Fibroblast of lung (primary cell): ENCODE data around the gene UCN2. TPM values are rescaled to one million over a fixed set of nuclear protein-coding genes. Genes with fewer than 3 reads are reported as not detected.

ENCODE experiments used
- DNase-seq, 2 donors: peaks; one replicate each; pipeline versions ENCODE4 v3.0.0 to v3.0.0-alpha.2; 2010; ENCODE audit warnings: low read depth in 2 of 2
- H2AFZ ChIP-seq: 2 replicates; pipeline ENCODE4 v1.5.1; 2012; ENCODE audit warnings: low read length, control low read depth, inconsistent platforms
- H3K27ac ChIP-seq: 2 replicates; pipeline ENCODE4 v1.5.1; 2011; ENCODE audit warnings: low read length, control low read depth; ENCODE audit not compliant: insufficient read depth
- H3K27me3 ChIP-seq: 2 replicates; pipeline ENCODE4 v1.5.1; 2011; ENCODE audit warnings: mild to moderate bottlenecking, low read length; ENCODE audit not compliant: control insufficient read depth, insufficient read depth
- H3K36me3 ChIP-seq: 2 replicates; pipeline ENCODE4 v1.5.1; 2011; ENCODE audit warnings: low read length; ENCODE audit not compliant: control insufficient read depth, insufficient read depth
- H3K4me1 ChIP-seq: 2 replicates; pipeline ENCODE4 v1.5.1; 2011; ENCODE audit warnings: low read length; ENCODE audit not compliant: control insufficient read depth, insufficient read depth; ENCODE audit errors: extremely low read depth
- H3K4me2 ChIP-seq: 2 replicates; pipeline ENCODE4 v1.5.1; 2011; ENCODE audit warnings: low read length, control low read depth; ENCODE audit not compliant: insufficient read depth; ENCODE audit errors: extremely low read depth
- H3K4me3 ChIP-seq, 4 experiments: fragments of 200-600 bp in 1 of 4; sonication (generic) in 1 of 4; replicated peaks in 1 of 4; 2 replicates each; pipeline ENCODE4 v1.5.1; 2011 to 2016; ENCODE audit warnings: low read length in 4 of 4, low read depth in 3 of 4, mild to moderate bottlenecking in 3 of 4, control low read depth in 2 of 4, inconsistent platforms in 1 of 4, mixed read lengths in 1 of 4; ENCODE audit not compliant: insufficient read depth in 1 of 4; ENCODE audit errors: control extremely low read depth in 1 of 4
- H3K79me2 ChIP-seq: 2 replicates; pipeline ENCODE4 v1.5.1; 2012; ENCODE audit warnings: mild to moderate bottlenecking, low read length, inconsistent platforms; ENCODE audit not compliant: control insufficient read depth, insufficient read depth
- H3K9ac ChIP-seq: 2 replicates; pipeline ENCODE4 v1.5.1; 2011; ENCODE audit warnings: mild to moderate bottlenecking, low read length, control low read depth; ENCODE audit not compliant: insufficient read depth
- H3K9me3 ChIP-seq: 2 replicates; pipeline ENCODE4 v1.5.1; 2012; ENCODE audit warnings: low read depth, low read length; ENCODE audit not compliant: control insufficient read depth, insufficient read depth
- H4K20me1 ChIP-seq: 2 replicates; pipeline ENCODE4 v1.5.1; 2011; ENCODE audit warnings: low read length; ENCODE audit not compliant: control insufficient read depth, insufficient read depth; ENCODE audit errors: extremely low read depth
- EZH2 ChIP-seq: IDR thresholded peaks from 2 replicates; pipeline ENCODE4 v1.5.1; 2012; ENCODE audit warnings: low read length, control low read depth, mild to moderate bottlenecking; ENCODE audit errors: missing control alignments
- polyA plus RNA-seq, 2 donors: library from polyadenylated mRNA; depleted of rRNA in 1 of 2; stranded (reverse) in 1 of 2; unstranded in 1 of 2; fragments of >200 nt; gene quantifications; 2 replicates each; pipeline ENCODE4 v1.2.1, GENCODE V29; 2011 to 2012; ENCODE audit warnings: missing spikeins in 1 of 2
- total RNA-seq: library from RNA; depleted of rRNA; stranded (reverse); fragments of >200 nt; gene quantifications from 2 replicates; pipeline ENCODE4 v1.2.1, GENCODE V29; 2014
- TF ChIP-seq, protein P1 (sequence below), 2 donors: IDR thresholded peaks in 1 of 2; conservative IDR thresholded peaks in 1 of 2; 1 replicate in 1 of 2; 2 replicates in 1 of 2; pipeline ENCODE4 v1.5.1; 2011 to 2012; ENCODE audit warnings: low read length in 2 of 2, control low read depth in 1 of 2, inconsistent platforms in 1 of 2, low read depth in 1 of 2, mild to moderate bottlenecking in 1 of 2

UCN2 gene
- total and polyA plus RNA-seq, 2 donors (not counting 1 experiment from before 2014, with no cell fraction given), result 0.07 to 0.66 TPM

DNA sequence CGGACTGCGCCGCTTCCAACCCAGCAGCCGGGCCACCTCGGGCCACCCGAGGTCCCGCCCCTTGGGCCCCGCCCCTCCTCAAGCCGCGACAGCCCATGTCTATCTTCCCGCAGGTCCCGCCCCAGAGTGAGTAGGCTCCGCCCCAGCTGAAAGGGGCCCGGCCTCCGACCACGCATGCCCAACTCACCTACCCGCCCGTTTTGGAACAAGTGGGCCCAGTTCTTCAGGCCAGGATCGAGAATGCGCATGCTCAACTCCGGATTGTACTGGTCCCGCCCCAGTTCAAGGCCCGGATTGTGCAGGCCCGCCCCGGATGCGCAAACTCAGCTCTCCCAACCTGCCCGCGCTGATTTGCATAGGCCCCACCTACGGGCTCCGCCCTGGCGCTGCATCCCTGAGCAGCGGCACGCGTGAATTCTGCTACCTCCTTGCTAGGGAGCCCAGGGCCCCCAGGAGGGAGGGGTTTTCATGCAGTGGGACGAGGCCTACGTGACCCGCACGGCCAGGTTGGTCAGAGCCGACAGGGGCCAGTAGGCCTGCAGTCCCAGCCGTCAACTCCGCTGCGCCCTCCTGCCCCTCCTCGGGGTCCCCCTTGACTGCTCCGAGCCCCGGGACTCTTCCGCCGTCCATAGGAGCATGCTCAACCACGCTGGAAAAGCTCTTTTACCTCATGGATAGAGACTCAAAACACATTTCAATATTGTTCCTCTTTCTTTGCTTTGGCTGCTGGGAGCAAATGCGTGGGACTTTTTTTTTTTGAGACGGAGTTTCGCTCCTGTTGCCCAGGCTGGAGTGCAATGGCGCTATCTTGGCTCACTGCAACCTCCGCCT, 6.6 kb downstream of the UCN2 start, which contains the start of gene PFKFB4:
PFKFB4 (minus strand) TSS at position 8 of the 831 bp plus-strand sequence. CDS start 26 bp downstream, outside the sequence.
- peak within 1 kb of the TSS; percentile 65 for H3K9ac ChIP-seq

DNA sequence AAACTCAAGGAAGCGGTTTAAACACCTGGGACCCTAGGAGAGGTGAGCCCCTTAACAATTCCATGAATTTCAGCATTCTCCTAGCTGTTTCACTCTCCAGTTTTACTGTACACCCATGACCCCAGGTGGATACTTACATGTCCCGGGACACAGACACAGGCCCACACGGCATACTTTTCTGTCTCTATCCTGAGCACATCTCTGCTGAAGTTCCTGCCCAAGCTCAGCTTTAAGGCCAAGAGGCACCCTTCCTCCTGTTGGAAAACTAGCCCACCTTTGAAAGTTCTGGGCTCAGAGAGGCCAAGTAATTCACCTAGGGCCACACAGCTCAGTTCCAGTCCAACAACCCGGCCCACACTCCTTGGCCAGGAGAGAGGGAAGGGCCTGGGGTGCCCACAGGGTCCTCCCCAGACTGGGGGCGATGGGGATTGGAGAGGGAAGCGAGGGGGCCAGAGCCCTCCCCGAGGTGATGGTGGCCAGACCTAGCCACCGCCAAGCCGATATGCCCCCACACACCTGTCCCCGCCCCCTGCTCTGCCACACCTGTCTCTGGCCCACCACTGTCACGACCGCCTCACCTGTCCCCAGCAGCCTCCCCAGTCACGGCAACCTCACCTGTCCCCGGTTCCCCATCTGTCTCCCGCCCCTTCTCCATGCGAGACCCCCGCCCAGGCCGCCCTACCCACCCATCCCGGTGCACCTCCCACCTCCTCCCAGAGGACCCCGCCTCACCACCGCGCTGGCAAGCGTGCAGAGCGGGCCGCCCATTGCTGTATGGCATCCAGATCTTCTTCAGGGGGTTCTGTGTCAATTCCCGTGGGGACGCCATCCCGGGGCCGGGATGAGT, 7.4 kb downstream of the UCN2 start:
- no peaks in the 10 kb centered on the region for H3K9me3 ChIP-seq
- H3K4me1 ChIP-seq, result peaks cover 28% of the 10 kb centered on the region
- H4K20me1 ChIP-seq, result no peaks in the 10 kb centered on the region
- no peaks in the 10 kb centered on the region for H3K27me3 ChIP-seq
- peak overlapping the region; percentile 65 for H3K9ac ChIP-seq
- H3K4me3 ChIP-seq, result peak overlapping the region; percentile 57 to 74 (median 62)
- no peaks in the 10 kb centered on the region for H3K36me3 ChIP-seq
- peak overlapping the region; percentile 94 for H3K4me2 ChIP-seq
- H2AFZ ChIP-seq, result peak overlapping the region; percentile 81
- H3K27ac ChIP-seq, result peak overlapping the region; percentile 27
- no peak for TF ChIP-seq EZH2
- TF ChIP-seq, protein P1, sequence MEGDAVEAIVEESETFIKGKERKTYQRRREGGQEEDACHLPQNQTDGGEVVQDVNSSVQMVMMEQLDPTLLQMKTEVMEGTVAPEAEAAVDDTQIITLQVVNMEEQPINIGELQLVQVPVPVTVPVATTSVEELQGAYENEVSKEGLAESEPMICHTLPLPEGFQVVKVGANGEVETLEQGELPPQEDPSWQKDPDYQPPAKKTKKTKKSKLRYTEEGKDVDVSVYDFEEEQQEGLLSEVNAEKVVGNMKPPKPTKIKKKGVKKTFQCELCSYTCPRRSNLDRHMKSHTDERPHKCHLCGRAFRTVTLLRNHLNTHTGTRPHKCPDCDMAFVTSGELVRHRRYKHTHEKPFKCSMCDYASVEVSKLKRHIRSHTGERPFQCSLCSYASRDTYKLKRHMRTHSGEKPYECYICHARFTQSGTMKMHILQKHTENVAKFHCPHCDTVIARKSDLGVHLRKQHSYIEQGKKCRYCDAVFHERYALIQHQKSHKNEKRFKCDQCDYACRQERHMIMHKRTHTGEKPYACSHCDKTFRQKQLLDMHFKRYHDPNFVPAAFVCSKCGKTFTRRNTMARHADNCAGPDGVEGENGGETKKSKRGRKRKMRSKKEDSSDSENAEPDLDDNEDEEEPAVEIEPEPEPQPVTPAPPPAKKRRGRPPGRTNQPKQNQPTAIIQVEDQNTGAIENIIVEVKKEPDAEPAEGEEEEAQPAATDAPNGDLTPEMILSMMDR (conservative IDR thresholded peaks at IDR 0.05 in 1 of 2, IDR thresholded peaks at IDR 0.05 in 1 of 2; ENCODE audit: low read depth in 1 of 2, low read length in 2 of 2), result no peak
- DNase-seq, result no peak
- H3K79me2 ChIP-seq, result no peaks in the 10 kb centered on the region

More for the DNA sequence above, 6.6 kb downstream of the UCN2 start, which contains the start of gene PFKFB4:
- H3K9me3 ChIP-seq, result no peaks in the 10 kb centered on the region
- no peaks in the 10 kb centered on the region for H3K79me2 ChIP-seq
- peak within 1 kb of the TSS; percentile 96 for H3K4me2 ChIP-seq
- peak within 1 kb of the TSS; percentile 27 for H3K27ac ChIP-seq
- peak; percentile 99 for DNase-seq
- H3K4me3 ChIP-seq, result peak within 1 kb of the TSS; percentile 62 to 74 (median 64)
- no peaks in the 10 kb centered on the region for H4K20me1 ChIP-seq
- peaks cover 32% of the 10 kb centered on the region for H3K4me1 ChIP-seq
- peak within 1 kb of the TSS; percentile 81 for H2AFZ ChIP-seq
- TF ChIP-seq, protein P1 (conservative IDR thresholded peaks at IDR 0.05 in 1 of 2, IDR thresholded peaks at IDR 0.05 in 1 of 2; ENCODE audit: low read depth in 1 of 2, low read length in 2 of 2), result no peak
- TF ChIP-seq EZH2, result no peak
- peaks cover under 1% of the 10 kb centered on the region for H3K36me3 ChIP-seq
- no peaks in the 10 kb centered on the region for H3K27me3 ChIP-seq
